ENCODE results near the gene CHID1.
A peak's percentile ranks its signal among the peaks of the same experiment; 100 is the strongest.

The CHID1 gene

GRCh38 chr11:836274-836673, 74.3 kb downstream of the CHID1 start:
- DNase-seq (ENCODE audit: low spot score) = no peak
- H3K4me3 ChIP-seq = no peak overlapping the region
- H3K27ac ChIP-seq = peak overlapping the region; percentile 68 to 92
- TF ChIP-seq, protein P1, sequence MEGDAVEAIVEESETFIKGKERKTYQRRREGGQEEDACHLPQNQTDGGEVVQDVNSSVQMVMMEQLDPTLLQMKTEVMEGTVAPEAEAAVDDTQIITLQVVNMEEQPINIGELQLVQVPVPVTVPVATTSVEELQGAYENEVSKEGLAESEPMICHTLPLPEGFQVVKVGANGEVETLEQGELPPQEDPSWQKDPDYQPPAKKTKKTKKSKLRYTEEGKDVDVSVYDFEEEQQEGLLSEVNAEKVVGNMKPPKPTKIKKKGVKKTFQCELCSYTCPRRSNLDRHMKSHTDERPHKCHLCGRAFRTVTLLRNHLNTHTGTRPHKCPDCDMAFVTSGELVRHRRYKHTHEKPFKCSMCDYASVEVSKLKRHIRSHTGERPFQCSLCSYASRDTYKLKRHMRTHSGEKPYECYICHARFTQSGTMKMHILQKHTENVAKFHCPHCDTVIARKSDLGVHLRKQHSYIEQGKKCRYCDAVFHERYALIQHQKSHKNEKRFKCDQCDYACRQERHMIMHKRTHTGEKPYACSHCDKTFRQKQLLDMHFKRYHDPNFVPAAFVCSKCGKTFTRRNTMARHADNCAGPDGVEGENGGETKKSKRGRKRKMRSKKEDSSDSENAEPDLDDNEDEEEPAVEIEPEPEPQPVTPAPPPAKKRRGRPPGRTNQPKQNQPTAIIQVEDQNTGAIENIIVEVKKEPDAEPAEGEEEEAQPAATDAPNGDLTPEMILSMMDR (IDR thresholded peaks at IDR 0.05) = no peak

DNA sequence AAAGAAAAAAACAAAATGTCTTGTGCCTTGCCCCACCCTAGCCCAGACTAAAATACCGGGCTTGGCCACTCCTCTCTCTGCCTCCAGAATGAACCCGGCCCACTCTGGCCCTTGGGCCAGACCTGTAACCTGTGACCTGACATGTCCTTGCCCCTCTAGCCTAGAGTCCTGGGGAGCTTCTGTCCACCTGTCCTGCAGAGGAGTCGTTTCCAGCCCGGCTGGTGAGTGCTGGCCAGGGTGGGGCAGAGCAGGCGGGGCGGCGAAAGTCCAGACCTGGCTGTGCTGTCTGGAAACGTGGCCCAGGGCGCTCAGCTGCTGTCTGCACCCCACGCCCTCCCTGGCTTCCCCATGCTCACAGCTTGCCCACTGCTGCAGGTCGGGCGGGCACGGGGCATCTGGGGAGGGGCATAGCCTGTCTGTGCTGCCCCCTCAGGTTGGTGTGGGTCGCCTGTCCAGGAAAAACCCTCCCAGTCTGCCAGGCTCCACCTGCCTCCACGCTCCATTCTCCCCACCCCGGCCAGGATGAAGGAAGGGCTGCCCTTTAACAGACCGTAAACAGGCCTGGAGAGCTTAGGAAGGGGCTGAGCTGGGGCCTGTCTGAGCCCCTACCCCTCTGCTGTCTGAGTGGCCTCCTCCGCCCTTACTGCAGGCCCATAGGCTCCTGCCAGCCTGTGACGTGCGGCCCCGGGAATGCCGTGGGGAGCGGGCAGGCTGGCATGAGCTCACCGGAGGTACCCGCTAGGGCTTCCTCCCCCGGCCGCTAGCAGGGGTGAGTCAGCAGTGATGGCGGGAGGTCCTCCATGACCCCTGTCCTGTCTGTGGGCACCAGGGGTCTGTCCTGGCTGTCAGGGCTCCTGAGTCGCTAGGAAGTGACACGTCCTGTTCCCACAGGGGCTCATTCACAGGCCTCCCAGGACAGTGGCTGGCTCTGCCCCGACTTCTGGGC, 76.0 kb downstream of the CHID1 start:
- peak overlapping the region; percentile 76 for H3K4me3 ChIP-seq
- peak overlapping the region; percentile 92 to 99 for H3K27ac ChIP-seq
- TF ChIP-seq, protein P1 (IDR thresholded peaks at IDR 0.05) = no peak
- DNase-seq (ENCODE audit: low spot score) = peak; percentile 94

DNA sequence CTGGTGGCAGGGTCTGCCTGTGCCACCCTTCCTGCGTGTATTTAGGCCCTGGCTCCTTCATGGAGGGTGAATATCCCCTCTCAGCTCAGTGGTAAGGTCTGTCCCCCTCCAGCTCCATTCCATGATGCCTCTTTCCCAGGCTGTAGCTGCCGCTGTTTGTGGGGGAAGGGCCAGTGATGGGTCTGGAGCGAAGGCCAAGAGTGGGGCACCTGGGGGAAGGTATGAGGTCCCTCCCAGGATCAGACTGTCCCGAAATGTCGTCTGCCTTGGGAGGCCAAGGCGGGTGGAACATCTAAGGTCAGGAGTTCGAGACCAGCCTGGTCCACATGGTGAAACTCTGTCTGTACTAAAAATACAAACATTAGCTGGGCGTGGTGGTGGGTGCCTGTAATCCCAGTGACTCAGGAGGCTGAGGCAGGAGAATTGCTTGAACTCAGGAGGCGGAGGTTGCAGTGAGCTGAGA, 76.7 kb downstream of the CHID1 start:
- H3K4me3 ChIP-seq = peak overlapping the region; percentile 76
- TF ChIP-seq, protein P1 (IDR thresholded peaks at IDR 0.05) = no peak
- peak overlapping the region; percentile 92 to 99 for H3K27ac ChIP-seq
- no peak for DNase-seq (ENCODE audit: low spot score)

- TF ChIP-seq, protein P1 (IDR thresholded peaks at IDR 0.05) = no peak
- peak overlapping the region; percentile 76 for H3K4me3 ChIP-seq
- DNase-seq (ENCODE audit: low spot score) = no peak
- peak overlapping the region; percentile 92 to 99 for H3K27ac ChIP-seq
Measured at GRCh38 chr11:833114-833791, 77.4 kb downstream of the CHID1 start.

- no peak for DNase-seq (ENCODE audit: low spot score)
- TF ChIP-seq, protein P1 (IDR thresholded peaks at IDR 0.05) = no peak
- Histone ChIP-seq H3K27ac (peak within 1 kb of the TSS; percentile 92 to 99), H3K4me3 (peak within 1 kb of the TSS; percentile 76)
Measured at GRCh38 chr11:832529-833113, 78.0 kb downstream of the CHID1 start, which contains the start of gene CD151. Gene CD151 (plus strand): TSS chr11:832952. CDS start chr11:836070, 3,118 bp downstream.

GRCh38 chr11:831961-832528, 78.6 kb downstream of the CHID1 start:
- H3K4me3 ChIP-seq = peak overlapping the region; percentile 76

More at GRCh38 chr11:831961-832528, 78.6 kb downstream of the CHID1 start:
- TF ChIP-seq, protein P1 (IDR thresholded peaks at IDR 0.05) = no peak
- no peak for DNase-seq (ENCODE audit: low spot score)
- H3K27ac ChIP-seq = peak overlapping the region; percentile 92 to 99
